B cell (primary cell): ENCODE data around the gene MAPKAPK3. TPM values are rescaled to one million over a fixed set of nuclear protein-coding genes. Genes with fewer than 3 reads are reported as not detected.
A peak's percentile ranks its signal among the peaks of the same experiment; 100 is the strongest.

ENCODE experiments used
- ATAC-seq: fragments of 200-7000 bp; cut with Tn5 transposase; one replicate; pipeline ENCODE4 v1.10.0; 2021; ENCODE audit warnings: low read depth, mild to moderate bottlenecking, moderate number of reproducible peaks, moderate library complexity
- CTCF ChIA-PET: fragments of 350-600 bp; sonication (Branson Sonifier 250); formaldehyde crosslinking; loops from one replicate; lab custom pipeline; 2021; ENCODE audit warnings: antibody characterized with exemption, inconsistent platforms; lab: Charles Lee
- POLR2A ChIA-PET: fragments of 350-600 bp; sonication (Branson Sonifier 250); formaldehyde crosslinking; loops from one replicate; lab custom pipeline; 2021; ENCODE audit warnings: antibody characterized with exemption; lab: Charles Lee
- DNase-seq: peaks from one replicate; pipeline ENCODE4 v3.0.0; 2013
- H2AFZ ChIP-seq: 2 replicates; pipeline ENCODE4 v1.6.1; 2012; ENCODE audit warnings: mild to moderate bottlenecking, low read depth, low read length; ENCODE audit not compliant: insufficient read depth, poor library complexity, severe bottlenecking
- H3K27ac ChIP-seq, 2 donors: 1 replicate in 1 of 2; 2 replicates in 1 of 2; pipeline ENCODE4 v1.5.1; 2012 to 2013; ENCODE audit warnings: low read length in 2 of 2, mild to moderate bottlenecking in 2 of 2, moderate library complexity in 1 of 2
- H3K27me3 ChIP-seq, 4 experiments: fragments of 200-600 bp in 1 of 4; sonication (generic) in 1 of 4; replicated peaks in 1 of 4; 1 replicate in 2 of 4; 2 replicates in 2 of 4; pipeline versions ENCODE4 v1.6.1 to v1.7.0; 2013 to 2016; ENCODE audit warnings: low read length in 3 of 4, mild to moderate bottlenecking in 2 of 4, mixed read lengths in 1 of 4, moderate library complexity in 1 of 4; ENCODE audit not compliant: insufficient read depth in 4 of 4, control insufficient read depth in 3 of 4; ENCODE audit errors: control extremely low read depth in 1 of 4
- H3K36me3 ChIP-seq, 2 experiments: replicated peaks in 1 of 2; 1 replicate in 1 of 2; 2 replicates in 1 of 2; pipeline versions ENCODE4 v1.6.1 to v1.7.1; 2013; ENCODE audit warnings: low read length in 1 of 2; ENCODE audit not compliant: insufficient read depth in 2 of 2, control insufficient read depth in 1 of 2; ENCODE audit errors: control extremely low read depth in 1 of 2, extremely low read depth in 1 of 2
- H3K4me1 ChIP-seq, 2 donors: fragments of 200-600 bp in 1 of 2; sonication (generic) in 1 of 2; 1 replicate in 1 of 2; 2 replicates in 1 of 2; pipeline versions ENCODE4 v1.5.1 to v1.6.1; 2013 to 2017; ENCODE audit warnings: low read length in 2 of 2; ENCODE audit not compliant: control insufficient read depth in 2 of 2, insufficient read depth in 2 of 2
- H3K4me2 ChIP-seq: replicated peaks from 2 replicates; pipeline ENCODE3; 2012; ENCODE audit warnings: mild to moderate bottlenecking, low read depth, low read length; ENCODE audit not compliant: poor library complexity, severe bottlenecking
- H3K4me3 ChIP-seq, 5 experiments: fragments of 200-600 bp in 1 of 5; sonication (generic) in 1 of 5; 1 replicate in 3 of 5; 2 replicates in 2 of 5; pipeline versions ENCODE4 v1.5.1 to v1.7.0; 2011 to 2016; ENCODE audit warnings: low read length in 4 of 5, mild to moderate bottlenecking in 4 of 5, low read depth in 2 of 5, control low read depth in 1 of 5, moderate library complexity in 1 of 5; ENCODE audit not compliant: insufficient read depth in 1 of 5; ENCODE audit errors: control extremely low read depth in 1 of 5, extremely low read depth in 1 of 5
- H3K79me2 ChIP-seq: fragments of 200-600 bp; sonication (generic); one replicate; pipeline ENCODE4 v1.6.0; 2016; ENCODE audit warnings: low read length; ENCODE audit not compliant: control insufficient read depth, insufficient read depth
- H3K9ac ChIP-seq: fragments of 200-600 bp; sonication (generic); 2 replicates; pipeline ENCODE4 v1.6.1; 2017; ENCODE audit warnings: mild to moderate bottlenecking, low read length, moderate library complexity
- H3K9me3 ChIP-seq, 3 donors: one replicate each; pipeline versions ENCODE4 v1.6.1 to v1.7.1; 2013; ENCODE audit warnings: low read length in 2 of 3; ENCODE audit not compliant: control insufficient read depth in 2 of 3, insufficient read depth in 1 of 3; ENCODE audit errors: control extremely low read depth in 1 of 3
- H4K20me1 ChIP-seq: 2 replicates; pipeline ENCODE4 v1.6.0; 2012; ENCODE audit warnings: mild to moderate bottlenecking, low read length; ENCODE audit not compliant: insufficient read depth, control insufficient read depth, poor library complexity, severe bottlenecking
- H3K27ac Mint-ChIP-seq: one replicate; pipeline ENCODE4 v1.8.0; 2021; ENCODE audit warnings: mixed read lengths
- H3K27me3 Mint-ChIP-seq: one replicate; pipeline ENCODE4 v1.8.0; 2021; ENCODE audit warnings: mixed read lengths
- H3K4me1 Mint-ChIP-seq: one replicate; pipeline ENCODE4 v1.8.0; 2021; ENCODE audit warnings: mixed read lengths
- H3K4me3 Mint-ChIP-seq: one replicate; pipeline ENCODE4 v1.8.0; 2021; ENCODE audit warnings: mixed read lengths
- H3K9me3 Mint-ChIP-seq: one replicate; pipeline ENCODE4 v1.8.0; 2022; ENCODE audit warnings: mixed read lengths; ENCODE audit not compliant: insufficient read depth
- CTCF ChIP-seq: fragments of 200-600 bp; IDR thresholded peaks from one replicate; pipeline ENCODE4 v1.8.0; 2022; ENCODE audit warnings: antibody characterized with exemption, mild to moderate bottlenecking
- EZH2 ChIP-seq: IDR thresholded peaks from 2 replicates; pipeline ENCODE4 v1.6.1; 2012; ENCODE audit warnings: borderline replicate concordance, low read depth, mild to moderate bottlenecking, moderate library complexity, low read length; ENCODE audit not compliant: insufficient read depth, poor library complexity, severe bottlenecking
- WGBS: methylation state at CpG from one replicate; pipeline ENCODE4 v1.1.5; 2013; ENCODE audit warnings: missing lambda C conversion rate; ENCODE audit not compliant: insufficient coverage; 5-methylcytosine and 5-hydroxymethylcytosine counted together
- intact Hi-C: fragments of 100-400 bp; cut with micrococcal nuclease; formaldehyde crosslinking; loops from one replicate; pipeline ENCODE4 v1.10.0; 2022
- polyA plus RNA-seq: library from polyadenylated mRNA; depleted of rRNA; stranded (reverse); fragments of >200 nt; gene quantifications from 2 replicates; pipeline ENCODE4 v1.2.3, GENCODE V29; 2012
- total RNA-seq, 2 donors: library from RNA; stranded (reverse); fragments of 120-200 nt in 1 of 2; gene quantifications; 1 replicate in 1 of 2; 2 replicates in 1 of 2; pipeline versions ENCODE4 v1.2.3 to v1.2.4, GENCODE V29; 2013 to 2022

MAPKAPK3 gene
- total and polyA plus RNA-seq, 2 donors (not counting 1 experiment from before 2014, with no cell fraction given): 17.8 to 18.8 TPM

GRCh38 chr3:50586763-50587070 lies 30.2 kb upstream of the MAPKAPK3 start:
- 86% methylated on average over 3 of the region's 3 CpGs for WGBS
- no peaks in the 10 kb centered on the region for H4K20me1 ChIP-seq

GRCh38 chr3:50587373-50587772 lies 29.6 kb upstream of the MAPKAPK3 start:
- Histone ChIP-seq H2AFZ (no peak overlapping the region), H3K4me2 (no peak overlapping the region), H3K36me3 (no peaks in the 10 kb centered on the region), H3K9me3 (no peaks in the 10 kb centered on the region), H3K27ac (no peak overlapping the region), H3K27me3 (no peaks in the 10 kb centered on the region), H3K4me1 (peaks cover 16 to 38% of the 10 kb centered on the region in 2 donors), H4K20me1 (no peaks in the 10 kb centered on the region), H3K9ac (no peak overlapping the region), H3K79me2 (no peaks in the 10 kb centered on the region), H3K4me3 (no peak overlapping the region)
- TF ChIP-seq EZH2: no peak
- no peak for TF ChIP-seq CTCF
- 97% methylated on average over 5 of the region's 6 CpGs for WGBS
- Mint-ChIP-seq H3K4me1 (peaks cover 25% of the 10 kb centered on the region), H3K9me3 (no peaks in the 10 kb centered on the region), H3K4me3 (no peak overlapping the region), H3K27me3 (no peaks in the 10 kb centered on the region), H3K27ac (peak overlapping the region; percentile 67)
- no peak for DNase-seq
- ATAC-seq: no peak
- POLR2A ChIA-PET: no interaction called here
- CTCF ChIA-PET: interaction anchor here (10.4 to 11.1 kb wide), 2 partner anchors 14 to 25 kb away, joined by 116 to 204 read pairs; partner anchors contain the start of genes CISH, HEMK1 and MAPKAPK3
- intact Hi-C loops: no loop called here

More at GRCh38 chr3:50586763-50587070, 30.2 kb upstream of the MAPKAPK3 start:
- Mint-ChIP-seq H3K27ac (no peak overlapping the region), H3K4me1 (peaks cover 21% of the 10 kb centered on the region), H3K27me3 (no peaks in the 10 kb centered on the region), H3K9me3 (no peaks in the 10 kb centered on the region), H3K4me3 (no peak overlapping the region)
- no peak overlapping the region for H2AFZ ChIP-seq
- H3K9me3 ChIP-seq: no peaks in the 10 kb centered on the region
- ChIA-PET POLR2A (interaction anchor here (0.5 kb wide), 1 partner anchor 1393 kb away, joined by 5 read pairs; no protein-coding TSS in a partner anchor), CTCF (interaction anchor here (0.7 to 11.1 kb wide), 3 partner anchors 14 to 1704 kb away, joined by 4 to 204 read pairs (median 116); partner anchors contain the start of genes CISH, HEMK1 and MAPKAPK3)
- H3K36me3 ChIP-seq: peaks cover 0 to under 1% of the 10 kb centered on the region in 2 experiments
- no peaks in the 10 kb centered on the region for H3K79me2 ChIP-seq
- H3K4me2 ChIP-seq: no peak overlapping the region
- no peak overlapping the region for H3K9ac ChIP-seq
- TF ChIP-seq EZH2 (no peak), CTCF (no peak)
- no peak overlapping the region for H3K4me3 ChIP-seq
- intact Hi-C loops: no loop called here
- ATAC-seq (no peak), DNase-seq (no peak)
- H3K4me1 ChIP-seq: peaks cover 14 to 32% of the 10 kb centered on the region in 2 donors
- H3K27me3 ChIP-seq: no peaks in the 10 kb centered on the region
- H3K27ac ChIP-seq: no peak overlapping the region
